Inferior parietal cortex (tissue), 1 donor: Measurements from ENCODE around the gene SAE1.
"Not testable (repeated sequence)": the region's sequence is repeated elsewhere in the genome, so short reads cannot be mapped to it uniquely, and the experiment has no call there.

ENCODE experiments used
- DNase-seq: peaks from one replicate; pipeline ENCODE4 v3.0.0-alpha.2; 2016; ENCODE audit errors: extremely low spot score

Gene SAE1

DNA sequence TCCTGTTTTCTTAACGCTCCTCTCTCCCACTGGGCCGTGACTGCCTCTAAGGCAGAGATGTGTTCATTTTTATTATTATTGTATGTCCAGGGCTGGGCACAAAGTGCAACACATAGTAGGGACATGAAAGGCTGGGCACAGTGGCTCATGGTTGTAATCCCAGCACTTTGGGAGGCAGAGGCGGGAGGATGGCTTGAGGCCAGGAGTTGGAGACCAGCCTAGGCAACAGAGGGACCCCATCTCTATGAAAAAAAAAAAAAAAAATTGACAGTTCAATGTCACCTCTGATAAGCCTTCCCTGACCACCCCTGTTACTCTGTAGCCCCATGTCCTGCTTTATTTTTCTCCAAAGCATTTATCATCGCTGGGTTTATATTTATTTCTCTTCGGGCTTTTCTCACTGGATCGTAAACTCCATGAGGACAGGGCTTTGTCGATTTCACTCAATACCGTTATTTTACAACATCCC lies 481 bp upstream of the SAE1 start:
- no peak for DNase-seq

DNA sequence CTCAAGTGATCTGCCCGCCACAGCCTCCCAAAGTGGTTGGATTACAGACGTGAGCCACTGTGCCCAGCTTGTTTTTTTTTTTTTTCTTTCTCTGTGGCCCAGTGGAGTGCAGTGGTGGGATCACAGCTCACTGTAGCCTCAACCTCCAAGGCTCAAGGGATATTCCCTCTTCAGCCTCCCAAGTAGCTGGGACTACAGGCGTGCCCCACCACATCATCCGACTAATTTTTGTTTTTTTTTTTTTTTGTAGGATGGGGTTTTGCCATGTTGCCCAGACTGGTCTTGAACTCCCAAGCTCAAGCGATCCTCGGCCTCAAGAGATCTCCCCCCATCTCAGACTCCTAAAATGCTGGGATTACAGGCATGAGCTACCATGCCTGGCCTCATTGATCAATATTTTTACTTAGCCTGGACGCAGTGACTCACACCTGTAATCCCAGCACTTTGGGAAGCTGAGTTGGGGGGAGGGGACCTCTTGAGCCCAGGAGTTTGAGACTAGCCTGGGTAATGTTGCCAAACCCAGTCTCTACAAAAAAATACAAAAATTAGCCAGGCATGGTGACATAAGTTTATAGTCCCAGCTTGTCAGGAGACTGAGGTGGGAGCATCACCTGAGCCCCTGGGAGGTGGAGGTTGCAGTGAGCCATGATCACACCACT lies 1.7 kb downstream of the SAE1 start:
- no peak for DNase-seq

DNA sequence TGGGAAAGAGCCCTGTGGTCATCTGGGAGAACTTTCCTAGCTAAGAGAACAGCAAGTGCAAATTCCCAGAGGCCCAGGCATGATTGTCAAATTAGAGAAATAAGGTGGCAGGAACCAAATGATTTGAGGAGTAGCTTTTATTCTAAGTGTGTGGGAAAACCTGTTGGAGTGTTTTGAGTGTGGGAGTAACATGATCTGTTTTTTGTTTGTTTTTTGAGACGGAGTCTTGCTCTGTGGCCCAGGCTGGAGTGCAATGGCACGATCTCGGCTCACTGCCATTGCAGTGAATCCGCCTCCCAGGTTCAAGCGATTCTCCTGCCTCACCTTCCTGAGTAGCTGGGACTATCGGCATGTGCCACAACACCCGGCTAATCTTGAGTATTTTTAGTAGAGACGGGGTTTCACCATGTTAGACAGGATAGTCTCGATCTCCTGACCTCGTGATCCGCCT lies 2.4 kb downstream of the SAE1 start:
- DNase-seq = no peak

- DNase-seq = no peak
Measured at GRCh38 chr19:47134545-47134944, 3.9 kb downstream of the SAE1 start.

DNA sequence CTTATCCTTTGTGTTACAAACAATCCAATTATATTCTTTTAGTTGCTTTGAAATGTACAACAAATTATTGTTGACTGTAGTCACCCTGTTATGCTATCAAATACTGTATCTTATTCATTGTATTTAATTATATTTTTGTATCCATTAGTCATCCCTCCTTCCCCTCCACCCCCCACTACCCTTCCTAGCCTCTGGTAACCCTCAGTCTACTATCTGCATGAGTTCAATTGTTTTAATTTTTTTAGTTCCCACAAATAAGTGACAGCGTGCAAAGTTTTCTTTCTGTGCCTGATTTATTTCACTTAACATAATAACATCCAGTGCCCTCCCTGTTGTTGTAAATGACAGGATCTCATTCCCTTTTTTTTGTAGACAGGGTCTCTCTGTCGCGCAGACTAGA lies 4.5 kb downstream of the SAE1 start:
- no peak for DNase-seq

- DNase-seq = not testable (repeated sequence)
Measured at GRCh38 chr19:47141252-47141651, 10.6 kb downstream of the SAE1 start.

- no peak for DNase-seq
Measured at GRCh38 chr19:47141695-47142094, 11.1 kb downstream of the SAE1 start.

DNA sequence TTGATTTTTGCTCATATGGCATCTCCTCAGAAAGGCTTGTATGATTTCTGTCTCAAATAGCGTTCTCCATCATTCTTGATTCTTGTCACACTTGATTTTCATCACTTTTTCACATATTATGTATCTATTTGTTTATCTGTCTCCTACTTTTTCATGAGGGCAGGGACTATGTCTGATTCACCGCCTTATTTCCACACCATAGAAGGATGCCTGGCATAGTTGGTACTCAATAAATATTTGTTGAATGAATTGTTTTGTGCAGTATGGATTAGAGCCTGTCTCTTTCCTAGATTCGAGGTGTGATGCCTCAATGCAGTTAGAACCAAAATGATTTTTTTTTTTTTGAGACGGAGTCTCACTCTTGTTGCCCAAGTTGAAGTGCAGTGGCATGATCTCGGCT lies 12.1 kb downstream of the SAE1 start:
- no peak for DNase-seq

DNA sequence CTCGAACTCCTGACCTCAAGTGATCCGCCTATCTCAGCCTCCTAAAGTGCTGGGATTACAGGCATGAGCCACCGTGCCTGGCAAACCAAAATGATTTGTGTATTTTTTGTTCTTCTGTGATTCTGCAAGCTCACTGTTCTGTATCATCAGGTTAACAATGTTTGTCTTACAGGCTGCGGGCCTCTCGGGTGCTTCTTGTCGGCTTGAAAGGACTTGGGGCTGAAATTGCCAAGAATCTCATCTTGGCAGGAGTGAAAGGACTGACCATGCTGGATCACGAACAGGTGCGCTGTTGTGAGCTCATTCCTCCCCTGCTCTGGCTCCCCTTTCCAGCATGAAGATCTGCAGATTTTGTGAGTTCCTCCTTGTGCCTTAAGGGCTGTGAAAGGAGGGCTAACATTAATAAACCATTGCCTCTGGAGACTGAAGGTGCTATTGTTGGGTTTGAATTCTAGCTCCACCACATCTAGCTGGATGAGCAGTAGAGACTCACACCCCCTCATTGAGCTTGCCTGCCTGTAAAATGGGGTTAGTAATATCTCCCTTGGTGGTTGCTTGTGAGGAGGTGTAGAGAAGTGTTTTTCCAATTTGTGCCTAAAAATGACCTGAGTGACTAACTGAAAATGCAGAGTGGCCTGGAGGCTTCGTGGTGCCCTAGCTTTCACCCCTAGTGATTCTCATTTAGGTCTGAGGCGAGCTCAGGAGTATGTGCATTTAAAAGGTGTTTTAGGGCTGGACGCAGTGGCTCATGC lies 12.9 kb downstream of the SAE1 start:
- DNase-seq = no peak

DNA sequence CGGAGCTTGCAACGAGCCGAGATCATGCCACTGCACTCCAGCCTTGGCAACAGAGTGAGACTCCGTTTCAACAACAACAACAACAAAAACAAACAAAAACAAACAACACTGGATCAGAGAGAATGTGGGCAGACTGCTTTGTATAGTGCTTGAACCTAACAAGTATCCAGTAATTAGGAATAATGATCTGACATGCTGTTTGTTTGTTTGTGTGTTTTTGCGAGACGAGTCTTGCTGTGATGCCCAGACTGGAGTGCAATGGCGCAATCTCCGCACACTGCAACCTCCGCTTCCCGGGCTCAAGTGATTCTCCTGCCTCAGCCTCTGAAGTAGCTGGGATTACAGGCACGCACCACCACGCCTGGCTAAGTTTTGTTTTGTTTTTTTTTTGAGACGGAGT lies 14.0 kb downstream of the SAE1 start:
- no peak for DNase-seq

DNA sequence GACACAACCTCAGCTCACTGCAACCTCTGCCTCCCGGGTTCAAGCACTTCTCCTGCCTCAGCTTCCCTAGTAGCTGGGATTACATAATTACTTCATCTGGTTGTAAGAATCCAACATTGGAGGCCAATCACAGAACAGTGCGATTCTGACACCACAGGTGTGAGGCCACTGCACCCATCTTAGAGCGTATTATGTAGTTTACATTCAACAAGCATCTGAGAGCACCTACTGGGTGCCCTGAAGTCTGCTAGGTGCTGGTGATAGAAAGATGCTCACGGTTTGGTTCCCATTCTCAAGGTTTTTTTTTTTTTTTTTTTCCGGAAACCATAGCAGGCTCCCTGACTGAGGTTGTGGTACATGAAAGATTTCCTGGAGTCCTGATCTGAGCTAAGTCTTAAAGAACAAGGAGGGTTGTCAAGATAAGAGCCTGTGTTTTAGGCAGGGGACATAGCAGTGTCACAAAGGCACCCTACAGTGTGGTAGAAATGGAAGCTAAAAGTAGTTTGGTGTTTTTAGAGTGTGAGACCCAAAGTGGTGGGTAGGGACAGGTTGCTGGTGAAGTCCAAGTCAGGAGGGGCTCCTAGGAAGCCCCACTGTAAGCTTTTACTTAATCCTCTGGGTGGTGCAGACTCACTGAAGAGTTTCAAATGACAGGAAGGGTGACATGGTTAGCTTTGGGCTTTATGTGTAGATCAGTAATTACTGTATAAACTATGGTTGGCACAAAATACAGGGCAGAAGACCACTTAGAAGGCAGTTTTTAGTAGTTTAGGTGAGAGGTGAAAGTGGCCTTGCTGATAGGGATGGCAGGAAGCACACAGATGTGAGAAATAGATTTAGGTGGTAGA lies 15.2 kb downstream of the SAE1 start:
- no peak for DNase-seq

- no peak for DNase-seq
Measured at GRCh38 chr19:47146920-47147319, 16.3 kb downstream of the SAE1 start.

GRCh38 chr19:47151627-47152026 lies 21.0 kb downstream of the SAE1 start:
- DNase-seq = no peak

DNA sequence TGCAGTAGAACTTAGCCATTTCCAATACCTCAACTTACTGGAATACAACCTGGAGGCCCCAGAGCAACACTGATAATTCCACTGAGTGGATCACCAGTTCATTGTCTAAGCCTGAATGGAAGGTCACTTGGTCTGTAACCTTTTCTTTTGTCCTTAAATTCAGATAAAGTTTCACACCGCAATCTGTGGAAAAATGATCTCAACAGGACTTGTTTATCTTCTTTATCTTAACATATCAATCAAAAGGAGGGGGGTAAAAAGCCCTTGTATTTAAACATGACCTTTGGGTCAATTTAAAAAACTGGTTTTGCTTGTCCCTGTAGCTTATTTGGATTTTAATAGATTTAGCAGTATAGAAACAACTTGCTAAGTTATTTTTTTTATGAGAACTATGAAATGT lies 21.6 kb downstream of the SAE1 start:
- no peak for DNase-seq

- DNase-seq = no peak
Measured at GRCh38 chr19:47152632-47153031, 22.0 kb downstream of the SAE1 start.

DNA sequence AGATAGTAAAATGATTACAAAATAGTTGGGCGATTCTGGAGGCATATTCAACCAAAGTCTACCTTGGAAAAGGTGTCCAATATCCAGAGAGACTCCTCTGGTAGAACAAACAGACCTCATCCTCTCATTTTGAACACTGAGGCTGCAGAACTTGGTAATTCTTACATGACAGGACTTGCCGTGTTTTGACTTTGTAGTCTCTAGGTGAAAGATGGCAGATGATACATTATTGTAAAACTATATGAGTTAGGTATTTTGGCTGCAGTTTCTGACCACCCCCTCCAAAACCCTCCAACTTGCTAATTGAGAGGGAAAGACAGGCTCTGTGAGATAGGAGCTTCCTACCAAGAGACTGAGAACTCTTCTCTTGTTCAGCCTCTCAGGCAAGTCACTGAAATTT lies 22.6 kb downstream of the SAE1 start:
- DNase-seq = no peak

DNA sequence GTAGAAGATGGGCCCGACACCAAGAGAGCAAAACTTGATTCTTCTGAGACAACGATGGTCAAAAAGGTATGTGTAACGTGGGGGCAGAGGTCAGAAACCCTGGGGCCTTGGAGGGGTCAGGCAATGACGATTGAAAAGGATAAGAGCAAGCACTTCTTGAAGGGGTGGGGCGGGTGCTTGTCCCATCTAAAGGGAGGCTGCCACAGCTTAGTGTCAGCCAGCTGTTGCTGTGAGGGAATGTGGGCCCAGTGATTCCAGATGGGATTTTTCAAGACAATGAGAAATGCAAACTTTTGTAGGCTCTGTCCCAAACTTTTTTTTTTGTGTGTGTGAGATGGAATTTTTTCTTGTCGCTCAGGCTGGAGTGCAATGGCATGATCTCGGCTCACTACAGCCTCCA lies 24.5 kb downstream of the SAE1 start:
- DNase-seq = no peak

DNA sequence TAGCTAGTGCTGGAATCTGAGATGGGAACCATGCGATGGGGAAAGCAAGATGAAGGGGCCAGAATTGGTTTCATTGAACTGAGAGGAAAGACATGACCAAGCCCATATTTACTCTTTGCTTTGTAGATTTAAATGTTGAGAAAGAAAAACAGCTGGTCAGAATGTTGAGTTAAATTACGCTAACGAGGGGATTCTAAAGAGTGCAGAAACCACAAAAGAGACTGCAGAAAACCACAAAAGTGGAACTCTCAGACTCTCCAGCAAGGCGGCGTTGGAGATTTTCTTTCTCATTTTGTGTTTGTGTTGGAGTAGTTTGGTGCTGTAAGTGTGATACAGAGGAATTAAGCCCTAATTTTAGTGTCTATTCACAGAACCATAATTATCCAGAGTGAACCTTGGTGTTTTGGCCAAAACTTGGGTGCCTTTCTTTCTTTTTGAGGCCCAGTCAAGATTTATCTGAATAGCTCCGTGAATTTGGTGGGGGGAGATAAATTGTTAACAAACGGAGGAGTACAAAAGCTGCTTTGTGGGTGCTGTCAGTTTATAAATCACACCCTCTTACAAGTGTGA lies 26.3 kb downstream of the SAE1 start:
- DNase-seq = no peak

DNA sequence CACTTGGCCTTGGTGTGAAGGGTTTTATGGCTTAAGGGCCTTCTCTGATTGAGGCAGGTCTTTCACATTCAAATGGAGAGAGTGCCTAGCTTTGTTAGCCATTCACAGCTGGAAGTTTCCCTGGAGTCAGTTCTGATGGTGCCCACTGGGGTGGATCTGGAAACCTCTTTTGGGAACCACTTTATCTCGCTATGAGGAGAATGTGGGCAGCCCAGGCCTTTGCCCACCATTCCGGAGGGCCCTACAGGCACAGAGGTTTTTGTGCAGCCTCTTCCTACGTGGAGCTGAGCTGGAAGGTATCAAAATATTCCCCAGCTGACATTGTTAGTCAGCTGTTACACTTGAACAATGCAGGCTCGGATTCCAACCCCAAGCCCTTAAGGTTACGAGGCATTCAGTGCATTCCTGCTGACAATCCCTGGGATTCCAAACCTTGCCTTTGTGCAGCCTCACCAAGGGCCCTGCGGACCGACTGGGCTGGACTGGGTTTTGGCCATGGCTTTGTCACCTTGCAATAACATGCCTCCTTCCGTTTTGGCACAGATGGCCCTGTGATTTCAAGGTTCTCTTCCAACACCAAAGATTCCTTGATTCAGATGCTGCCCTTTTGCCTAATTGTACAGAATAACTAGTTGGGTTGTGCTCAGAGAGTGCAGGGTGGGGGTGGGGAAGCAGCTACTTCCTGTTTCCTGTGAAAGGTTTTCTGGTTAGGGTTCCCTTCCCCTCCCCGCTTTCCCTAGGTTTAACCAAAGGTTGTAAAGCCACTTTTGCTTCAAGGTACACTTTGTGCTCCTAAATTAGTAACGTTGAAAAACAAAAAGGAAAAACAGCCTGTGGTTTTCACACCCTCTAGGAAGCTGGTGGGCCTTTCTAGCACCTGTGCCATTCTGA lies 27.0 kb downstream of the SAE1 start:
- DNase-seq = no peak

- no peak for DNase-seq
Measured at GRCh38 chr19:47158367-47158791, 27.7 kb downstream of the SAE1 start.

- DNase-seq = no peak
Measured at GRCh38 chr19:47158879-47159503, 28.4 kb downstream of the SAE1 start.
